Glomerular visceral epithelial cell (primary cell): ENCODE data around the gene ARHGAP18.
"Not testable (repeated sequence)": the region's sequence is repeated elsewhere in the genome, so short reads cannot be mapped to it uniquely, and the experiment has no call there.

Experiments
- DNase-seq: peaks from one replicate; pipeline ENCODE4 v3.0.0-alpha.2; 2016; ENCODE audit errors: extremely low spot score

ARHGAP18 gene

DNA sequence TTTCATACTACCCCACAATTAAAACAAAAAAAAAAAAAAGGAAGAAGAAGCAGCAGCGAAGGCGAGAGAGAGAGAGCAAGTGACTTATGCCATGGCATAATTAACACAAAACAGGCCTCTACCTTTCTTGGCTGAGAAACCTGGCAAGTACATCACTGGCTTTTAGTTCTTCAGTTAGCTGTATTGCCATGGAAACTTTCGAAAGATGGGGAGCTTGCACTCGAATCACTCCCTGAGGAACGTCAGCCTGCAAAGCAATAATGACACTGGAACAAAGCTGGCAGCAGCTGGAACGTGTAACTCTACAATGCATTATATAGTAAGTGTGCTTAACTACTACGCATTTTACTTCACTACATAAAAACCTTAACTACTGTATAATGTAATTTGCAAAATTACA, 126.1 kb downstream of the ARHGAP18 start:
- no peak for DNase-seq

DNA sequence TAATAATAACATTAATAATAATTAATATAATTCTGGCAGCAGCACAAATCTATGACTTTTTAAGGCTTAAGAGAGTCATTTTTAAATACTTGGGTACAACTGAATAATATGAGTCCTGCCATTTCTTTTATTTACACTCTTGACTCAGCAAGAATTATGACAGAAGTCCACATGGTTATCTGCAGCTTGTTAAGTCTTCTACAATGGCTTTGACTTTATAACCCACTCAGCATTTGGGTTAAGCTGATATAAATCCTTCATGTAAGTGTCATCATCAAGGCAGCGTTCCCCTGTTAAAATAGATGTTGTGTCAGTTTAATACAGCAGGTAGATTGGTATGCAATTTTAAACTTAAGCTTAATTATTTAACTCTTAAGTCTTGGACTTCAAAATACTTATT, 131.7 kb downstream of the ARHGAP18 start:
- DNase-seq, result no peak

DNA sequence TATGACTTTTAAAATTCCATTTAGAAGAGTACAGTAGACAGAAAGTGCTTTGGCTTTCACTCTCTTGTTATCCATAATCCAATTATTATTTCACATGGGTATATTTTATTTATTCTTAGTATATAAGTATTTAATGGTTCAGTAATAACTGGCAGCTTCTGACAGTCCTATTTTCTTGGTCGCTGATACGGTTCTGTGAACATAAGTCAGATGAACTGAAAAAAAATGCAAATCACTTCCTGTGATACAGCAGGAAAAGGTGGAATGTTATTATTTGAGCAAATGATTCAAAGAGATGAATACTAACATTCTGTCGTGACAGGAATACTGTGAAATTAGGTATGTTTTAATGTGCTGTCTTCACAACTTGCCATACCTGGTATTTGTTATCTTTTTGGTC, 132.3 kb downstream of the ARHGAP18 start:
- DNase-seq, result no peak

DNA sequence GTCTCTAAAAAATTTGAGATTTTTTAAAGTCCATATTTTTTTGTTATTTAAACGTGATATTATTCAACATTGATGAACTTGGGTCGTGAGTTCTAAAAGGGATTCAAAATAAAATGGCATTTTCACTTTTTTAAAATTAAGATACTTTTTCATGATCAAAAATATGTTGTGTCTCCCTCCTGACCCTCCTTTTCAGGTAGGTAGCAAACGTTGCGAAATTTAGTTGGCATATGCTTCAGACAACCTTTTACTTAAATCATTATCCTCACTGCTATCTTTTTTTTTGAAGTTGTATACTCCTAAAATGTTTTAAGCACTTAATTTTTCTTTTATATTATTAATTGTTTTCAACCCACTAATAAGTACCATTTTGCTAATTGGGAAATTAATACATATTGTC, 133.5 kb downstream of the ARHGAP18 start:
- DNase-seq, result no peak

DNA sequence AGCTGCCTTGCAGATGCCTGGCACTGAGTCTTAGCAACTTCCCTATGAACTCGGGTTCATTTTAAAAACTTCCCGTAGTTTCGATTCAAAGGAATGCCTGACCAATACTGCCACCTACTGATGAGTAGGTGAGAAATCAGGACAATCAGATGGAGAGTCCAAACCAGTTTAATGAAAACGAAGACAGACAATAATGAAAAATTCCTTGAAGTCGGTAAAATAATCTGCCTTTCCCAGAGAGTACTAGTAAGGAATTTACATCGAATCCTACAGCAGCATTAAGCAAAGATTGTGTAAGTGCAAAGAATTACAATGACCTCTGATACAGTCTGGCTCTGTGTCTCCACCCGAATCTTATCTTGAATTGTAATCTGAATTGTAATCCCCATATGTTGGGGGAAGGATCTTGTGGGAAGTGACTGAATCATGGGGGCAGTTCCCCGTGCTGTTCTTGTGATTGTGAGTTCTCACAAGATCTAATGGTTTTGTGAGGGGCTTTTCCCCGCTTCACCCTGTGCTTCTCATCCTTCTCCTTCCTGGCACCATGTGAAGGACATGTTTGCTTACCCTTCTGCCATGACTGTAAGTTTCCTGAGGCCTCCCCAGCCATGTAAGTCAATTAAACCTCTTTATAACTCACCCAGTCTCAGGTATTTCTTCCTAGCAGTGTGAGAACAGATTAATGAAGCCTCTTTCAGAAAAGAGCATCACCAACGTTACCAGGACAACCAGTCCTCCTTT, 134.4 kb downstream of the ARHGAP18 start:
- peak; percentile 24 for DNase-seq

DNA sequence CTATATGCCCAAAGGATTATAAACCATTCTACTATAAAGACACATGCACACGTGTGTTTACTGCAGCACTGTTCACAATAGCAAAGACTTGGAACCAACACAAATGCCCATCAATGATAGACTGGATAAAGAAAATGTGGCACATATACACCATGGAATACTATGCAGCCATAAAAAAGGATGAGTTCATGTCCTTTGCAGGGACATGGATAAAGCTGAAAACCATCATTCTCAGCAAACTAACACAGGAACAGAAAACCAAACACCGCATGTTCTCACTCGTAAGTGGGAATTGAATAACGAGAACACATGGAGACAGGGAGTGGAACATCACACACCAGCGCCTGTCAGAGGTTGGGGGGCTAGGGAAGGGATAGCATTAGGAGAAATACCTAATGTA, 135.4 kb downstream of the ARHGAP18 start:
- not testable (repeated sequence) for DNase-seq

DNA sequence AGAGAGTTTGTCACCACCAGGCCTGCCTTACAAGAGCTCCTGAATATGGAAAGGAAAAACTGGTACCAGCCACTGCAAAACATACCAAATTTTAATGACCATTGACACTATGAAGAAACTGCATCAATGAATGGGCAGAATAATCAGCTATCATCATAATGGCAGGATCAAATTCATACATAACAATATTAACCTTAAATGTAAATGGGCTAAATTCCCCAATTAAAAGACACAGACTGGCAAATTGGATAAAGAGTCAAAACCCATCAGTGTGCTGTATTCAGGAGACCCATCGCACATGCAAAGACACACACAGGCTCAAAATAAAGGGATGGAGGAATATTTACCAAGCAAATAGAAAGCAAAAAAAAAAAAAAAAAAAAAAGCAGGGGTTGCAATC, 139.0 kb downstream of the ARHGAP18 start:
- not testable (repeated sequence) for DNase-seq

DNA sequence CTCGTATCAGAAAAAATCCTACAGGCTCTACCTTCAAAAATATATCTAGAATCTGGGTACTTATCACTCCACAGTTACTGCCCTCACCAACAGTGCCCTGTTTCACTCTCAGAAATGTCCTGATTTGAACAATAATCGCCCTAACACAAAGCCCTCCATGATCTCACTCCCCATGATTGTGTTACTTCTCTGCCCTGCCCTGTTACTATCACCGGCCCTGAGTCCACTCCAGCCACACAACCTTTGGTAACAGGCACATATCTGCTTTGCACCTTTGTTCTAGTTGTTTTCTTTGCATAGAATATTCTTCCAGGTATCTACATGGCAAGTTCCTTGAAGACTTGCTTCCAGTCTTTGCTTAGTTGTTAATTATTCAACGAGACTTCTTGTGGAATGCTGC, 142.0 kb downstream of the ARHGAP18 start:
- DNase-seq, result no peak

DNA sequence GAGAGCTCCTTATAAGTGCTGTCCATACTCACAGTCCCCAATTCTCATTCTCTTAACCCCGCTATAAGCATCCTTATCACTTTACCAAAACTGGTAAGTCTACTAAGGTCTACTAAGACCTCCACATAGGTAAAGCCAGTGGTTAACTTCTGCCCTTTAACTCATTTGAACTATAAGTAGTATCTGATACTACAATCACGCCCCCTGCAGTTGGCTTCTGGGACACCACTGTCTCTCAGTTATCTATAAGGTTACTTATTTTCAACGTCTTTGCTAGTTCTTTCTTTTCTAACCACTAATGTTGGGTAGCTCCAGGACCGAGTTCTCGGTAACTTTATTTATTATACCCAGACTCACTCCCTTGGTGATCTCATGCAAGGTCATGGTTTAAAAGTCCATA, 142.6 kb downstream of the ARHGAP18 start:
- DNase-seq, result no peak

DNA sequence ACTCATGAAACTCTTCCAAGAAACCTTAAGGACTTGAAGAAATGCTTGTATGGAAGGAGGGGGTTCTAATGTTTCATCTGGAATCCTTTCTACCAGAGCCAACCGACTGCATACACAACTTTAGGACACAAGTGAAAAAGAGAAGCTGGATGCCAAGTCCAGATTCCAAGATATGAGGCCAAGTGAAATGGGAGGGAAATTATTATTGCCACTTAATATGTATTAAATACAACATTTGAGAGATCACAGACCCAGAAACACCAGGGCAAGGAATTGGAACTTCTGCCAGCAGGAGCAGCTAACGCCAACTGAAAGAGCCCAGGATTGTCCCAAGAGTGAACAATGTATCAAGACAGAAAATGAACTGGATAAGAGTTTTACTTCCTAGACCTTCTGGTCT, 144.2 kb downstream of the ARHGAP18 start:
- DNase-seq, result no peak

DNA sequence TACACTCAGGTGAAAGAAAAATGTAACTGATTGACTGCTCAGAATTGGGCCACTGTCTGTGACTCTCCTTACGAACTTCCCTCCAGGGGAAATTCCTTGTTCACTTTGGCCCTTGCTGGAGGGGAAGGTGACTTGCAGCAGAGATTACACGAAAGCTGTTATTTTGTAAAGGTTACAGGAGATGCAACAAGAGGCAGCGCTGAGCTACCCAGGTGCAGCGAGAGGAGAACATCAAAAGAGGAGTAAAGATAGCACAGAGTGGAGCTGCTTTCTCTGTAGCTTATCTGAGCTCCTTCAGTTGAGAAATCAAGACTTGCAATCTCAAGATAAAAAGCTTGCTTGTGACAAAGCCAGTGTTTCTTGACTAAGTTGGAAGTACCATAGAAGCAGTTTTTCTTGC, 144.6 kb downstream of the ARHGAP18 start:
- DNase-seq, result no peak

DNA sequence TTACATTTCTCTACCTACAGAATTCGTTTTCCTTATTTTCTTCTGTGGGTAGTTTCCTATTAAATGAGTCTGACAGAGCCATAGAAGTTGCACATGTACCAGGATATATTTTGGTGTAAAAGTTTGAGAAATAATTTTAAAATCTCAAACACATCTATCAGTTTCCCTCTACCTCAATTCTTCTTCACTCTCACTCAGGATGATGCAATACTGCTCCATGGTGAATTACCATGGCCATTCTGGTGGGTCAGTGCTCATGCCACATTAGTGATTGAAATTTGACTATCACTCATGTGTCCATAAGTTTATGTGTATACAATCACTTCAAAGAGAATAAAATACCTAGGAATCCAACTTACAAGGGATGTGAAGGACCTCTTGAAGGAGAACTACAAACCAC, 151.7 kb downstream of the ARHGAP18 start:
- no peak for DNase-seq

DNA sequence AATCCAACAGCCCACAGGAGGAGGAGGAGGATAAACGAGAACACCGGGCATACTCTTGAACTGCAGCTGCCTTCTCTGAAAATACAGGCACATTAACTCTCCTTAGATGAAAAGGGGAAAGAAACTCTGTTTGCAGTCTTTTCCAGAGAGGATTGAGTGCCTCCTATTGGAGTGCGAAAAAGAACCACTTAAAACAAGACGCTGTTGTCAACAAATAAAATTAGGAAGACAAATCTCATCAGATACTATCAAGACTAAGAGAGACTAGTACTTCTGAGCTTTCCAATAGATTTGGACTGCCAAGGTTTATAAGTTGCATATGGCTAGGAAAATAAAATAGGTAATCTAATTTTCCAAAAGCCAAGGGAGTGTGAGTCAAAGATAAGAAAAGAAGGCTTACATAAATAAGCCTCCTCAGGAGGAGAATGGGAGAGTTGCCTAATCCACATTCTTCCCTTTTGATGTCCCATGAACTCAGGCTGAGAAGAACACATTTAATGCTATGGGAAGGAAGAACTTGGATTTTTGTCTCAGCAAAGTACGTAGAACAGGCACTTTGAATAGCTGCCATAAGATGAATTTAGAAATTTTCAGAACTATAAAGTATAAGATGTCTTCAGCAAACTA, 154.7 kb downstream of the ARHGAP18 start:
- no peak for DNase-seq

DNA sequence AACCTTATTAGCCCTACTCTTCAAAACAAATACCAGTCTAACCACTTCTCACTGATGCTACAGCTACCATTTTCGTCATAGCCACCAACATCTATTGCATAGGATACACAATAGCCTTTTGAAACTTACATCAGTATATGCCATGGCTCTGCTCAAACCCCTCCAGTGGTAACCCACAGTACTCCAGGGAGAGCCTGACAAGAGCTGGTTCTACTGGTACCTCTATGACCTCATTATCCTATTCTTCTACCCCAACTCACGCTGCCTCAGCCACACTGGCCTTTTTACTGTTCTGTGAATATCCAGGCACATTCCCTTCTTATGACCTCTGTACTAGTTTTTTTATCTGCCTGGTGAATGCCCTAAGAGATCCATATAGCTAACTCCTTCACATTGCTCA, 157.6 kb downstream of the ARHGAP18 start:
- DNase-seq, result no peak

DNA sequence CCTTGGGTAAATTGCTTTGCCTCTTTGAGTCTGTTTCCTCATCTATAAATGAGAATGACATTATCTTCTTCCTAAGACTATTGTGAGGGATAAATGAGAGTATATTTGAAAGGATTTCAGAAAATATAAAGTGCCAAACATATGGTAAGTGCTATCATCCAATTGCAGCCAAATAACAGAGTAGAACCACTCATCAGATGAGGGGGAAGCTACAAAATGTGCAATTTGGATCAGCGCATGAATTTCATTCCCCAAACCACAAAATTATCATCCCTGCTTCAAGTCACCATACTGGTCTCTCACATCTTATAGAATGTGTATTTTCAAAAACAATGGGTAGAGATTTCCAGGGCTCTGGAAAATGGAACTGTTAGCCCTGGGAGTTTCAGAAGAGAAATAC, 158.5 kb downstream of the ARHGAP18 start:
- DNase-seq, result no peak

DNA sequence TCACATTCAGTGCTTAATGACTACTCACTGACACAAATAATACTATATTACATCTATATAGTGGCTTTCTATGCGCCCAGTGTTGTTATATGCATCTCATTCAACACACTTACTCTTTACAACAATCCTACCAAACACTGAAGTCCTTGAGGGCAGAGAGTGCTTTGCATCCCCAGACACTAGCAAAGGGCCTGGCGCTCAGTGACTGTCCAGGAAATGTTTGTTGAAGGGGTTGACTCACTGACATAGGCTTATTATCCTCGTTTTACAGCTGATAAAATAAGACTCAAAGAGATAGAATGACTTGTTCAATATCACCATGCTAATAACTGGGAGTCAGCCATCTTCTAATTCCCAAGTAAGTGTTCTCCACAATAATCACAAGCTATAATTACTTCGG, 163.3 kb downstream of the ARHGAP18 start:
- DNase-seq, result no peak

DNA sequence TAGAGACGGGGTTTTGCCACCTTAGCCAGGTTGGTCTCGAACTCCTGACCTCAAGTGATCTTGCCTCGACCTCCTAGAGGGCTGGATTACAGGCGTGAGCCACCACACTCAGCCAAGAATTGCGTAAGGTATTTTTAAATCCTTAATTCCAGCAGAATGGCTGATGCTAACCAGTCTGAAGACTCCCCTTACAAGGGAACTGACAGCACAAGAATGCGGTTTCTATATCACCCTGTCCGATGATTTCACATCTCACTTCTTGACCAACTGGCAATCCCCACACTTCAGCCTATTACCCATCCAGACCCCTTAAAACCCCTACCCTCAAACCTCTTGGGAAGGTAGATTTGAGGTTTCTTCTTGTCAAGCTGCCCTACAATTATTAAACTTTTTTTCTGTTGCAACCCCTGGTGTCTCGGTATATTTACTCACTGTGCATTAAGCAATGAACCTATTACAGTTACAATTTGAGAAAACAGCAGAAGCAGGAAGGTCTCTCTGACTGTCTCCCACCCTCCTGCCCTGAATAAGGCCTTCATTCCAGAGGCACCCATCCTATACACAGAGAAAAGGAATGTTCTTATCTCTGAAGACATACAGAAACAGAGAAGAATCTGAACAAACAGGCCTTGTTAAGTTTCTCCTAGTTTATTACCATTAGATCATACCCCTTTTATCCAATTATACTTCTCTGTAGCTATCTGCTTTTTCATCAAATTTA, 164.9 kb downstream of the ARHGAP18 start:
- no peak for DNase-seq

DNA sequence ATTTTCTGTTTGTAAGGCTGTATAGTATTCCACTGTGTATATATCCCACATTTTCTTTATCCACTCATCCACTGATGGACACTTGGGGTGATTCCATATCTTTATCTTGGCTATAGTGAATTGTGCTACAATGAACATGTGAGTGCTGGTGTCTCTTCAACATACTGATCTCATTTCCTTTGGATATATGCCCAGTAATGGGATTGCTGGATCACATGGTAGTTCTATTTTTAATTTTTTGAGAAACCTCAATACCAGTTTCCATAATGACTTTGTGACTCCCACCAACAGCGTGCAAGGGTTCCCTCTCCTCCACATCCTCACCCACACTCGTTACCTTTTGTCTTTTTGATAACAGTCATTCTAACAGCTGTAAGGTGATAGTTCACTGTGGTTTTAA, 166.0 kb downstream of the ARHGAP18 start:
- DNase-seq, result no peak

DNA sequence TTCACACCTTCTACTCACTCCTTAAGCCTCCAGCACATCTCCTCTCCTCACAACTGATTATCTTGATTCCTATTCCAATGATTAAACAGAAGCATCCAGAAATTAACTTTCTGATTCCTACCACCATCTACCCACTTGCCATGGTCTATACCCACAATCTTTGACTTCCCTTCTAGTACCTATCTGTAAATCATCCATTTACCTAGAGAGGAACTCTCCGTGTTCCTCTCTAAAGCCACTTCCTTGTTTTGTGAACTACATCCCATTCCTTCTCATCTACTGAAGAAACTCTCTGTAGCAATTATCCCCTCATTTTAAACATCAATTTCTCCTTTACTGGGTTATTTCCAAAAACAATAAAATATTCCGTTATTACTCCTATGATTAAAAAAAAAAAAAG, 167.3 kb downstream of the ARHGAP18 start:
- no peak for DNase-seq

DNA sequence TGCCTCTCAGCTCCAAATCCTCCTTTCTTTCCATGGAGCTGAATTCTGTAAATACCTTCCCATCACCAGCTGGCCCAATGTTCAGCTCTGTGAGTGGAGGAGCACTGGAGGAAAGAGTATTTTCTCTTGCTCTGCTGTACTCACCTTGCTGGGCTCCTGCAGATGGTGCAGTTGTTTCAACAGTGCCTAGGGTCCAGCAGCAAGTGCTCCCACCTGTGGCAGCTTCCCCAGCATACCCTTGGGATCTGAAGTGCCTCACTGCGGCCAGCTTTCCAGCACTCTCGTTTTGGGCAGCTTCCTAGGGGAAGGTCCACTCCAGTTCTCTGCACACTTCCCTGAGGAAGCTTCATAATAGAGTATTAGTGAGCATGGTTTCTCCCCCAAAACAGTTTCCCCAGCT, 170.9 kb downstream of the ARHGAP18 start:
- no peak for DNase-seq

DNA sequence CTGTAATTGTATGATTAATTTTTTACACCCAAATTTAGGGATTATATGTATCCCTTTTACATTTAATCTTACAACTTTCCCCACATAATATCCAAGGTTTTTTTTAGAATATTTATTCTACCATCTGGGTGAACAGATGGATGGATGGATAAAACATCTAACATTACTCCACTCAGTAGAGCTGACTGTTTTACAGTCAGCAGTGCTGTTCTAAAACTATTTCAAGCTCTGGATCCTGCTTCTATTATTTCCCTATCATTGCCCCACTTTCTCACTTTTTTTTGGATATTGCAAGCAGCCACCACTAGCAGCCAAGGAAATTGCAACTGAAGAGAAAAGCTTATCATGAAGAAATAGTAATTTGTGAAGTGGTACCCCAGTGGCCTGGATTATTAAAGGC, 173.7 kb downstream of the ARHGAP18 start:
- no peak for DNase-seq

DNA sequence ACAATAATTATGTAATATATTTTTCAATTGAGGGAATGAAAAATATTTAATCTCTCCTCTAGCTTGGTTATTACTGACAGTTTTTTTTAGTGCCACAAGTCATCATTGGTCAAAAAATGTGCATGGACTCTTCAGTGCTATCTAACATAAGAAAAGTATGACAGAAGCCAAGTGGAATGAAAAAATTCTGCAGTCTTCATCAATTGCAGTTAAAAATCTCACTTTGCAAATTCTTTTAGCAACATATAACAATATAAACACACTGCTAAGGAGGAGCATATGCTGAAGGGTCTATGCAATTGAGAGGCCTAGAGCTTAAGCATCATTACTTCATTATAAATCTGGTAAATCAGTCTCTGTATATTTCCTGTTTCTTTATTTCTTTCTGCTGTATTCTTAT, 175.1 kb downstream of the ARHGAP18 start:
- DNase-seq, result no peak
